ENCODE measurements around the gene KIR2DL3.
"Not testable (repeated sequence)": the region's sequence is repeated elsewhere in the genome, so short reads cannot be mapped to it uniquely, and the experiment has no call there.

Gene KIR2DL3

DNA sequence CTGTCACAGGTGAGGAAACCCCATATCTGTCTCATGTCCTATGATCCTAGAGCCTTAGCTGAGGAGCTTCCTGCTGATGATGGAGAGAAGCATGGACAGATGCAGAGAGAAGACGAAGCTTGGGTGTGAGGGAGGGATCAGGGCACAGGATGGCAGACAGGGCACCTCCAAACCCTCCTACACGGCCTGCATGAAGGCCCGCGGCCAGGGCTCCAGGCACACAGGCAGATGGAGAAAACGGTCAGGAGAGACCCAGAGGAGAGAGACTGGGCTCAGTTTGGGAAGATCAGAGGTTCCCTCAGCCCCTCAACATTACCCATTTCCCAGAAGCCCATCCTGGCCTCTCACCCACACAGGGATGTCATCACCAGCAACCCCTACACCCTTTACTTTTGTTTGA, 5.8 kb downstream of the KIR2DL3 start:
- not testable (repeated sequence) for DNase-seq

DNA sequence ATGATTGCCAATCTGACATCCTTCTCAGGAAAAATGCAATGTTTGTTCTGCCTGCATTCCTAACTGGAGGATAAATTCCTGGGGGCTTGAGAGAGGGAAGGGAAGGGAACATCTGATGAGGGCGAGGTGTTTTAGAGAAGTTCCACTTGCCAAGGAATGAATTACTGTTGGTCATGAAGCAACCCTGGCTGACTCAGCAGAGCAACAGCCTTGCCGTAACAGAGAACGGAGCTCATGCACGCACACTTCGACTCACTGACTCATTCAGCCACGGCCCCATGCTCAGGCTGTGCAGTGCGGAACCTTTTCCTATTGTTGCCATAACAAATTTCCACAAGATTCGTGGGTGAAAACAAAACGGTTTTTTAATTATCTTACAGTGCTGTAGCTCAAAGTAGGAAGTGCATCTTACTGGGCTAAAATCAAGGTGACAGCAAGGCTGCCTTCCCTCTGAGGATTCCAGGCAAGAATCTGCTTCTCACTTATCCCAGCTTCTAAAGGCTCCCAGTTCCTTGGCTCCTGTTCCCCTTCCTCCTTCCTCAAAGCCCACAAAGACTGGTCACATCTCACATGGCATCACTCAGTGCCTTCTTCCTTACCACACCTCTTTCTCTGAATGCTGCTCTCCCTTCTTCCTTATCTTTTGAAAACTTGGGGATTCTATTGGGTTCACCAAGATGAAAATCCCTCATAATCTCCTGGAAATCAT, 9.5 kb downstream of the KIR2DL3 start:
- DNase-seq: not testable (repeated sequence)

DNA sequence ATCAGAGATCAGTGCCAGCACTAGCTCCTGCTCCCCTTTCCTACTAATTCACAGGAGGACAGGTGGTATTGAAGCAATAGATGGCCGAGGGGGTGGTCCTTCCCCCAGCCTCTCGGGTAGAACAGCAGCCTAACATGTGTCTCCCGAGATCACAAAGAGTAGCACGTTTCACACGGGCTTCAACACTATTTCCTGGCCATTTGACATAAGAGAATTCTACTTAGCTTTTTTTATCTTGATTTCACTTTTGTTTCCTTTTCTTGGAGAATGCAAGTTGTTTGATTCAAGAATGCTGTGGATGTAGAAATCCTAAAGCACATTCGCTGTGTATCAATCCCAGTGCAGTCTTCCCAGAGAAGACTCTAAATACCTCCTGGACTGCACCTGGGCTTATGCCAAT, 12.0 kb downstream of the KIR2DL3 start:
- not testable (repeated sequence) for DNase-seq

DNA sequence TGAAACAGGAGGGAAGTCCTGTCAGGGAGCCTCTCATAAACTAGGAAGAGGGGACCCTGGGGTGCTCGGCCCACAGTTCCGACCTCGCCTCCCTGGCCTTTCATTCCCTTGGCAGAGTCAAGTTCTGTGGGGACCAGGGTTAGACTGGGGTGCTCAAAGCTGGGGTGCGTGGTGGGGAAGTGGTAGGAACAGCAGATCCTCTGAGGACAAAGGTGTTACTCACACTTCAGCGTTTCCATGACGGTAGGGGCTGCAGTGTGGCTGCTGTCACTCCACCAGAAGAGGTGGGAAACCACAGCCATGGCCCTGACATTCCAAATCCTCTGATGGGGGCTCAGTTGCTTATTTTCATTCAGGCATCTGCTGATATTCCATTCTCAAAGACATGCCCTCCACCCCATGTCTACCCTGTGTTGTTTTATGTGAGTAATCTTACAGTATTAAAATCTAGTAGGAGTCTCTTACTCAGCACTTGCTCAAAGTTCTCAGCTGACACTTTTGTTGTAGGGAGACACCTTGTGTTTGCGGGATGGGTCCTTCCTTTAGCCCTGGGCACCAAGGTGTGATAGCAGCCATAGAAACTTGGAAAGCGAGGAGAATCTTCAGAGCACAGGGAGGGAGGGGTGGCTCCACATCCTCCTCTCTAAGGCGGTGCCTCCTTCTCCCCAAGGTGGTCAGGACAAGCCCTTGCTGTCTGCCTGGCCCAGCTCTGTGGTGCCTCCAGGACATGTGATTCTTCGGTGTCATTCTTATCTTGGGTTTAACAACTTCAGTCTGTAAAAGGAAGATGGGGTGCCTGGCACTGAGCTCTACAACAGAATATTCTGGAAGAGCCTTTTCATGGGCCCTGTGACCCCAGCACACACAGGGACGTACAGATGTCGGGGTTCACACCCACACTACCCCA, 18.1 kb downstream of the KIR2DL3 start:
- DNase-seq: not testable (repeated sequence)

DNA sequence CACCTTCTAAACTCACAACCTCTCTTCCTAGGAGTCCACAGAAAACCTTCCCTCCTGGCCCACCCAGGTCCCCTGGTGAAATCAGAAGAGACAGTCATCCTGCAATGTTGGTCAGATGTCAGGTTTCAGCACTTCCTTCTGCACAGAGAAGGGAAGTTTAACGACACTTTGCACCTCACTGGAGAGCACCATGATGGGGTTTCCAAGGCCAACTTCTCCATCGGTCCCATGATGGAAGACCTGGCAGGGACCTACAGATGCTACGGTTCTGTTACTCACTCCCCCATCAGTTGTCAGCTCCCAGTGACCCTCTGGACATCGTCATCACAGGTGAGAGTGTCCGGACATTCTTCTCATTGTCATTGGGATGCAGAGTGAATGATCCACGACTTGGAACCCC, 20.3 kb downstream of the KIR2DL3 start:
- DNase-seq: not testable (repeated sequence)

DNA sequence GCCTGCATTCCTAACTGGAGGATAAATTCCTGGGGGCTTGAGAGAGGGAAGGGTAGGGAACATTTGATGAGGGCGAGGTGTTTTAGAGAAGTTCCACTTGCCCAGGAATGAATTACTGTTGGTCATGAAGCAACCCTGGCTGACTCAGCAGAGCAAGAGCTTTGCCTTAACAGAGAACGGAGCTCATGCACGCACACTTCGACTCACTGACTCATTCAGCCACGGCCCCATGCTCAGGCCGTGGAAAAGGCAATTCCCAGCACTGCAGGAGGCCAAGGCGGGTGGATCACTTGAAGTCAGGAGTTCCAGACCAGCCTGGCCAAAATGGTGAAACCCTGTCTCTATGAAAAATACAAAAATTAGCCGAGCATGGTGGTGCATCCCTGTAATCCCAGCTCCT, 25.9 kb downstream of the KIR2DL3 start:
- DNase-seq: not testable (repeated sequence)

DNA sequence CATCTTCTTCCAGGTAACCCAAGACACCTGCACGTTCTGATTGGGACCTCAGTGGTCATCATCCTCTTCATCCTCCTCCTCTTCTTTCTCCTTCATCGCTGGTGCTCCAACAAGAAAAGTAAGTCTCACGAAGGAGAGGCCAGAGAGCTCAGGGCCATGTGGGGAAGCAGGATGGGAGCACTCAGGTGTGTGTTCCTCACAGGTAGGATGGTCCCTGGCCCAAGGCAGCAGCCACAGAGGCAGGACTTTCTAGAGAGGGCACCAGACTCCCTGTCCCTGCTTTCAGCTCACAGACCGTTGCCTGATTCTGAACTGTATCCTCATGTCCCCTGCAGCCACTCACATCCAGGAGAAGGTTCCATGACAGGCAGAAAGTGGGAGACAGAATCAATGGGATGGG, 28.2 kb downstream of the KIR2DL3 start:
- not testable (repeated sequence) for DNase-seq

DNA sequence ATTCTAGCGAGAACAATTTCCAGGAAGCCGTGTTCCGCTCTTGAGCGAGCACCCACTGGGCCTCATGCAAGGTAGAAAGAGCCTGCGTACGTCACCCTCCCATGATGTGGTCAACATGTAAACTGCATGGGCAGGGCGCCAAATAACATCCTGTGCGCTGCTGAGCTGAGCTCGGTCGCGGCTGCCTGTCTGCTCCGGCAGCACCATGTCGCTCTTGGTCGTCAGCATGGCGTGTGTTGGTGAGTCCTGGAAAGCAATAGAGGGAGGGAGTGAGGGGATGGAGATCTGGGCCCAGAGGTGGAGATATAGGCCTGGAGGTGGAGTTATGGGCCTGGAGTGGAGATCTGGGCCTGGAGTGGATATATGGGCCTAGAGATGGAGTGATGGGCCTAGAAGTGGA, 31.3 kb downstream of the KIR2DL3 start, which contains the start of gene KIR2DL1:
TSS of gene KIR2DL1 (plus strand) at position 148 of the 400 bp plus-strand sequence. CDS start at position 206, 58 bp downstream.
- DNase-seq: not testable (repeated sequence)

DNA sequence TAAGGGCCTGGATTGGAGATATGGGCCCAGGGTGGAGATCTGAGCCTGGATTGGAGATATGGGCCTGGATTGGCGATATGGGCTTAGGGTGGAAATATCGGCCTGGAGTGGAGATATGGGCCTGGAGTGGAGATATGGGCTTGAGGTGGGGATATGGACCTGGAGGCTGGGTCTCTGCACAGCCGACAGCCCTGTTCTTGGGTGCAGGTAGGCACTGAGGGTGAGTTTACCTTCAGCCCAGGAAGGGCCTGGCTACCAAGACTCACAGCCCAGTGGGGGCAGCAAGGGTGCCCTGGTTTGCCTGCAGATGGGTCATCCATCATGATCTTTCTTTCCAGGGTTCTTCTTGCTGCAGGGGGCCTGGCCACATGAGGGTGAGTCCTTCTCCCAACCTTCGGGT, 32.2 kb downstream of the KIR2DL3 start:
- not testable (repeated sequence) for DNase-seq

DNA sequence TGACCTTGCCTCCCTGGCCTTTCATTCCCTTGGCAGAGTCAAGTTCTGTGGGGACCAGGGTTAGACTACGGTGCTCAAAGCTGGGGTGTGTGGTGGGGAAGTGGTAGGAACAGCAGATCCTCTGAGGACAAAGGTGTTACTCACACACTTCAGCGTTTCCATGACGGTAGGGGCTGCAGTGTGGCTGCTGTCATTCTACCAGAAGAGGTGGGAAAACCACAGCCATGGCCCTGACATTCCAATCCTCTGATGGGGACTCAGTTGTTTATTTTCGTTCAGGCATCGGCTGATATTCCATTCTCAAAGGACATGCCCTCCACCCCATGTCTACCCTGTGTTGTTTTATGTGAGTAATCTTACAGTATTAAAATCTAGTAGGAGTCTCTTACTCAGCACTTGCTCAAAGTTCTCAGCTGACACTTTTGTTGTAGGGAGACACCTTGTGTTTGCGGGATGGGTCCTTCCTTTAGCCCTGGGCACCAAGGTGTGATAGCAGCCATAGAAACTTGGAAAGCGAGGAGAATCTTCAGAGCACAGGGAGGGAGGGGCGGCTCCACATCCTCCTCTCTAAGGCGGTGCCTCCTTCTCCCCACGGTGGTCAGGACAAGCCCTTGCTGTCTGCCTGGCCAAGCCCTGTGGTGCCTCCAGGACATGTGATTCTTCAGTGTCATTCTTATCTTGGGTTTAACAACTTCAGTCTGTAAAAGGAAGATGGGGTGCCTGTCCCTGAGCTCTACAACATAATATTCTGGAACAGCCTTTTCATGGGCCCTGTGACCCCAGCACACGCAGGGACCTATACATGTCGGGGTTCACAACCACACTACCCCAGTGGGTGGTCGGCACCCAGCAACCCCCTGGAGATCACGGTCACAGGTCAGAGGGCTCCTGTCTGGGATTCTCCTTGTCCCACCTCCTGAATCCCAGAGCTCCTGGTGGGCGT, 33.0 kb downstream of the KIR2DL3 start:
- not testable (repeated sequence) for DNase-seq

DNA sequence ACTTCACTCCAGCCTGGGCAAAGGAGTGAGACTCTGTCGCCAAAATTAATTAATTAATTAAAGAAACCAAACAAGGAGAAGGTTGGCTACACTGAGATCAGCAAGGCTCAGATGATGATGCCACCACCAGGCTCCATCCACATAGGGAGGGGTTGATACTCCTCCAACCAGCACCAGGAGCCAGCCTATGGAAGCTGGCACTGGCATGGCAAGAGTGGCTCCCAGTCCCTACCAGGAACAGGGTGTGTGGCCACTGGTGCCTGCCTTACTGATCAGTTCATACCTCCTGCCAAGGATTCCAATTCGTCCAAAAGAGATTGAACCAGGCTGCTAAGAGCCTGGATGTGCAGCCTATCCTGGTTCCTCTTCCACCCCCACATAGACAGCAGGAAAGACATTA, 34.4 kb downstream of the KIR2DL3 start:
- not testable (repeated sequence) for DNase-seq

DNA sequence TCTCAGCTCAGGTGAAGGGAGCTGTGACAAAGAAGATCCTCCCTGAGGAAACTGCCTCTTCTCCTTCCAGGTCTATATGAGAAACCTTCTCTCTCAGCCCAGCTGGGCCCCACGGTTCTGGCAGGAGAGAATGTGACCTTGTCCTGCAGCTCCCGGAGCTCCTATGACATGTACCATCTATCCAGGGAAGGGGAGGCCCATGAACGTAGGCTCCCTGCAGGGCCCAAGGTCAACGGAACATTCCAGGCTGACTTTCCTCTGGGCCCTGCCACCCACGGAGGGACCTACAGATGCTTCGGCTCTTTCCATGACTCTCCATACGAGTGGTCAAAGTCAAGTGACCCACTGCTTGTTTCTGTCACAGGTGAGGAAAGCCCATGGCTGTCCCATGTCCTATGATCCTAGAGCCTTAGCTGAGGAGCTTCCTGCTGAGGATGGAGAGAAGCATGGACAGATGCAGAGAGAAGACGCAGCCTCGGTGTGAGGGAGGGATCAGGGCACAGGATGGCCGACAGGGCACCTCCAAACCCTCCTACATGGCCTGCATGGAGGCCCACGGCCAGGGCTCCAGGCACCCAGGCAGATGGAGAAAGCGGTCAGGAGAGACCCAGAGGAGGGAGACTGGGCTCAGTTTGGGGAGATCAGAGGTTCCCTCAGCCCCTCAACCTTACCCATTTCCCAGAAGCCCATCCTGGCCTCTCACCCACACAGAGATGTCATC, 36.9 kb downstream of the KIR2DL3 start:
- not testable (repeated sequence) for DNase-seq

DNA sequence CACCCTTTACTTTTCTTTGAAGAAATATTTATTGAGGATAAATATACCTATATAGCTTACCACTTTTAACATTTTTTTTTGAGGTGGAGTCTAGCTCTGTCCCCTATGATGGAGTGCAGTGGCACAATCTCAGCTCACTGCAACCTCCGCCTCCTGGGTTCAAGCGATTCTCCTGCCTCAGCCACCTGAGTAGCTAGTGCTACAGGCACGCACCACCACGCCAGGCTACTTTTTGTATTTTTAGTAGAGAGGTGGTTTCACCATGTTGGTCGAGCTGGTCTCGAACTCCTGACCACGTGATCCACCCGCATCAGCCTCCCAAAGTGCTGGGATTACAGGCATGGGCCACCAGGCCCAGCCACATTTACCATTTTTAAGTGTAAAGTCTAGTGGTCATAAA, 37.5 kb downstream of the KIR2DL3 start:
- DNase-seq: not testable (repeated sequence)

DNA sequence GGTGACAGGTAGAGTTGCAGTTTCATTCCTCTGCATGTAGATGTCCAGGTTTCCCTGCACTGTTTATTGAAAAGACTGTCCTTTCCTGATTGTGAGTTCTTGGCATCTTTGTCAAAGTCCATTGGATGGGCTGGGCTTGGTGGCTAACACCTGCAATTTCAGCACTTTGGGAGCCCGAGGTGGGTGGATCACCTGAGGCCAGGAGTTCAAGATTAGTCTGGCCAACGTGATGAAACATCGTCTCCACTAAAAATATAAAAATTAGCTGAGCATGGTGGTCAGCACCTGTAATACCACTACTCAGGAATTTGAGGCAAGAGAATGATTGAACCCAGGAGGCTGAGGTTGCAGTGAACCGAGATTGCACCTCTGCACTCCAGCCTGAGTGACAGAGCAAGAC, 39.5 kb downstream of the KIR2DL3 start:
- DNase-seq: not testable (repeated sequence)

DNA sequence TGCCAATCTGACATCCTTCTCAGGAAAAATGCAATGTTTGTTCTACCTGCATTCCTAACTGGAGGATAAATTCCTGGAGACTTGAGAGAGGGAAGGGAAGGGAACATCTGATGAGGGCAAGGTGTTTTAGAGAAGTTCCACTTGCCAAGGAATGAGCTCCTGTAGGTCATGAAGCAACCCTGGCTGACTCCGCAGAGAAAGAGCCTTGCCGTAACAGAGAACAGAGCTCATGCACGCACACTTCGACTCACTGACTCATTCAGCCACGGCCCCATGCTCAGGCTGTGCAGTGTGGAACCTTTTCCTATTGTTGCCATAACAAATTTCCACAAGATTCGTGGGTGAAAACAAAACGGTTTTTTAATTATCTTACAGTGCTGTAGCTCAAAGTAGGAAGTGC, 40.6 kb downstream of the KIR2DL3 start:
- not testable (repeated sequence) for DNase-seq

DNA sequence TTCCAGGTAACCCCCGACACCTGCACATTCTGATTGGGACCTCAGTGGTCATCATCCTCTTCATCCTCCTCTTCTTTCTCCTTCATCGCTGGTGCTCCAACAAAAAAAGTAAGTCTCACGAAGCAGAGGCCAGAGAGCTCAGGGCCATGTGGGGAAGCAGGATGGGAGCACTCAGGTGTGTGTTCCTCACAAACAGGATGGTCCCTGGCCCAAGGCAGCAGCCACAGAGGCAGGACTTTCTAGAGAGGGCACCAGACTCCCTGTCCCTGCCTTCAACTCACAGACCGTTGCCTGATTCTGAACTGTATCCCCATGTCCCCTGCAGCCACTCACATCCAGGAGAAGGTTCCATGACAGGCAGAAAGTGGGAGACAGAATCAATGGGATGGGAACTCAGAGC, 44.6 kb downstream of the KIR2DL3 start:
- DNase-seq: not testable (repeated sequence)

DNA sequence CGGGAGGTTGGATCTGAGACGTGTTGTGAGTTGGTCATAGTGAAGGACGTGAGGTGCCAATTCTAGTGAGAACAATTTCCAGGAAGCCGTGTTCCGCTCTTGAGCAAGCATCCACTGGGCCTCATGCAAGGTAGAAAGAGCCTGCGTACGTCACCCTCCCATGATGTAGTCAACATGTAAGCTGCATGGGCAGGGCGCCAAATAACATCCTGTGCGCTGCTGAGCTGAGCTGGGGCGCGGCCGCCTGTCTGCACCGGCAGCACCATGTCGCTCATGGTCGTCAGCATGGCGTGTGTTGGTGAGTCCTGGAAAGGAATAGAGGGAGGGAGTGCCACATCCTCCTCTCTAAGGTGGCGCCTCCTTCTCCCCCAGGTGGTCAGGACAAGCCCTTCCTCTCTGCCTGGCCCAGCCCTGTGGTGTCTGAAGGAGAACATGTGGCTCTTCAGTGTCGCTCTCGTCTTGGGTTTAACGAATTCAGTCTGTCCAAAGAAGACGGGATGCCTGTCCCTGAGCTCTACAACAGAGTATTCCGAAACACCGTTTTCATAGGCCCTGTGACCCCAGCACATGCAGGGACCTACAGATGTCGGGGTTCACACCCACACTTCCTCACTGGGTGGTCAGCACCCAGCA, 47.9 kb downstream of the KIR2DL3 start:
- DNase-seq: not testable (repeated sequence)

DNA sequence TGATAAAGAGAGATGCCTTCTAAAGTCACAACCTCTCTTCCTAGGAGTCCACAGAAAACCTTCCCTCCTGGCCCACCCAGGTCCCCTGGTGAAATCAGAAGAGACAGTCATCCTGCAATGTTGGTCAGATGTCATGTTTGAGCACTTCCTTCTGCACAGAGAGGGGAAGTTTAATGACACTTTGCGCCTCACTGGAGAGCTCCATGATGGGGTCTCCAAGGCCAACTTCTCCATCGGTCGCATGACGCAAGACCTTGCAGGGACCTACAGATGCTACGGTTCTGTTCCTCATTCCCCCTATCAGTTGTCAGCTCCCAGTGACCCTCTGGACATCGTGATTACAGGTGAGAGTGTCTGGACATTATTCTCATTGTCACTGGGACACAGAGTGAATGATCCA, 49.8 kb downstream of the KIR2DL3 start:
- DNase-seq: not testable (repeated sequence)

DNA sequence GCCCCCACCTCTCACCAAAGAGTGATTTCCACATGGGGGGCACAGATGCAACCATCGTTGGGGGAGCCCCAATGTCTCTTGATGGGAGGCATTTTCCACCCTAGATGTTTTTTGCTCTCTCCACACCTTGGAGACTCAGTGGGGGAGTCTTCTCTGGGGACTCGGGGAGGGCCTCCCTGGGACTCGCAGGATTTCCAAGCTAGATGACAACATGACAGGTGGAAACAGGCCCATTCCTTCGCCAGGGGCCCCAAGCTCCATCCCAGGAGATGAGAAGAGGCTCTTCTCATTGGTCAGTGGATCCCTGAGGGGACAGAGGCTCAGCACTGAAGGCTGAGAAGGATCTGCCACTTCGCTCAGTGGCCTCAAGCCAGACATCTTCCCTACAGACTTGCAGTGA, 52.4 kb downstream of the KIR2DL3 start:
- DNase-seq: no peak

DNA sequence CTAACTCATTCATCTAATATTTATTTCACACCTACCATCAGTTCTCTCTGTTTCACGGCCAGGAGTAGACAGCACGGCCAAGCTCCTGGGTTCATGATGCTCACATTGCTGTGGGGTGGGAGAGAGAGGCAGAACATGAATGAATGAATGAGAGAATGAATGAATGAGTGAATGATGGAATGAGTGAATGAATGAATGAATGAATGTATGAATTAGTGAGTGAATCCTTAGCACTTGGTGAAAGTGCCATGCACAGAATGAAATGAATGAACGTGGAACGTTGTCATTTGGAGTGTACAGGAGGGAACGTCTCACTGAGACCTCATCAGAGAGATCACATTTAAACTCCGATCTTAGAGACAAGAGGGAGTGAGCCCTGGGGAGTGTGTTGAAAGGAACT, 53.2 kb downstream of the KIR2DL3 start:
- DNase-seq: no peak

DNA sequence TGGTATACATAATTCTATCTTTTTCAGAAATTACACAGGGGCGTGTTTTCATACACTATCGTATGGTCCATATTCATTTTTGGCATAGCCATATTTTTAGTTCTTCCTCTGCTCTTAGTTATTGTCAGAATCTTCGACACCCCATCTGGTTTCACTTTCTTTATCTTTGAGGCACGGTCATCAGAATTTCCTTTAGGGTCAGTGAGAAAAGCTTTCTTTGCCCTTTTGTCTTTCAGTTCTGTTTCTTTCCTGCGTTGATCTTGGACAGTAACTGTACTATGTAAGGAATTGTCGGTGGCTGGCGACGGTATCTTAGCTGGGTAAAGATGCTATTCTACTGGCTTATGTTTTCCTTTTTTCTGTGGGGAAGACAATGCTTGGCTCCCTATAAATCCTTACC, 54.5 kb downstream of the KIR2DL3 start:
- no peak for DNase-seq
